Omental fat pad (tissue), 4 donors: ENCODE data around the gene KSR2. TPM values are rescaled to one million over a fixed set of nuclear protein-coding genes. Genes with fewer than 3 reads are reported as not detected.
"Not testable (repeated sequence)": the region's sequence is repeated elsewhere in the genome, so short reads cannot be mapped to it uniquely, and the experiment has no call there.

Experiments used
- ATAC-seq: fragments of 150-250 bp; one replicate; pipeline ENCODE4 v1.9.1; 2016; ENCODE audit warnings: mild to moderate bottlenecking, moderate library complexity; ENCODE audit not compliant: low FRiP score
- DNase-seq: peaks from one replicate; pipeline ENCODE4 v3.0.0-alpha.2; 2019; ENCODE audit warnings: low spot score
- CTCF ChIP-seq, 3 donors: fragments of 450-650 bp; IDR thresholded peaks; one replicate each; pipeline ENCODE4 v1.5.1; 2016 to 2017; ENCODE audit warnings: antibody characterized with exemption in 3 of 3, mild to moderate bottlenecking in 3 of 3, moderate library complexity in 2 of 3
- total RNA-seq, 4 donors: library from RNA; depleted of rRNA; stranded (reverse); fragments of >200 nt; gene quantifications; one replicate each; pipeline ENCODE4 v1.1.0, GENCODE V29; 2016

KSR2 gene
- total RNA-seq, 4 donors from 2014 or later = under 0.01 to 0.16 (median under 0.01) TPM; not detected in 1

- DNase-seq (no peak), ATAC-seq (no peak)
- no peak for TF ChIP-seq CTCF (IDR thresholded peaks at IDR 0.05)
These were observed 72.8 kb downstream of the KSR2 start for GRCh38 chr12:117896009-117896408.

- no peak for TF ChIP-seq CTCF (IDR thresholded peaks at IDR 0.05)
- ATAC-seq = no peak
- no peak for DNase-seq
These were observed 76.3 kb downstream of the KSR2 start for GRCh38 chr12:117892441-117892840.

- not testable (repeated sequence) for ATAC-seq, DNase-seq
These were observed 77.5 kb downstream of the KSR2 start for GRCh38 chr12:117891265-117891664.

GRCh38 chr12:117890644-117891043, 78.1 kb downstream of the KSR2 start:
- no peak for ATAC-seq
- no peak for TF ChIP-seq CTCF (IDR thresholded peaks at IDR 0.05)
- DNase-seq = no peak

- no peak for TF ChIP-seq CTCF (IDR thresholded peaks at IDR 0.05)
- no peak for DNase-seq
- ATAC-seq = no peak
These were observed 78.7 kb downstream of the KSR2 start for GRCh38 chr12:117890137-117890536.

GRCh38 chr12:117889098-117889497, 79.7 kb downstream of the KSR2 start:
- DNase-seq = no peak
- no peak for TF ChIP-seq CTCF (IDR thresholded peaks at IDR 0.05)
- ATAC-seq = no peak

- no peak for TF ChIP-seq CTCF (IDR thresholded peaks at IDR 0.05)
- ATAC-seq = no peak
- no peak for DNase-seq
These were observed 83.6 kb downstream of the KSR2 start for GRCh38 chr12:117885211-117885610.

GRCh38 chr12:117884161-117884560, 84.6 kb downstream of the KSR2 start:
- no peak for TF ChIP-seq CTCF (IDR thresholded peaks at IDR 0.05)

More at GRCh38 chr12:117884161-117884560, 84.6 kb downstream of the KSR2 start:
- no peak for ATAC-seq
- no peak for DNase-seq
